NB4 (cell line): ENCODE results near the gene NDUFB3.

Experiments used
- DNase-seq: peaks from one replicate; pipeline ENCODE4 v3.0.0; 2010; ENCODE audit warnings: low read depth
- H3K4me3 ChIP-seq: one replicate; pipeline ENCODE4 v1.5.1; 2011; ENCODE audit warnings: mild to moderate bottlenecking, low read depth, low read length, moderate library complexity
- CTCF ChIP-seq: IDR thresholded peaks from one replicate; pipeline ENCODE4 v1.5.1; 2012; ENCODE audit warnings: low read depth, low read length
- MAX ChIP-seq: IDR thresholded peaks from 2 replicates; pipeline ENCODE4 v1.6.1; 2011; ENCODE audit warnings: low read depth, low read length
- MYC ChIP-seq: IDR thresholded peaks from 2 replicates; pipeline ENCODE4 v1.6.1; 2011; ENCODE audit warnings: low read depth, low read length
- POLR2A ChIP-seq: IDR thresholded peaks from 2 replicates; pipeline ENCODE4 v1.6.1; 2011; ENCODE audit warnings: mild to moderate bottlenecking; ENCODE audit not compliant: insufficient read length; ENCODE audit errors: extremely low read depth

The NDUFB3 gene

GRCh38 chr2:201100497-201100896 is 28.7 kb downstream of the NDUFB3 start:
- no peak for TF ChIP-seq CTCF
- no peak for TF ChIP-seq MYC
- no peak for TF ChIP-seq POLR2A
- TF ChIP-seq MAX = no peak
- DNase-seq = no peak
- no peak overlapping the region for H3K4me3 ChIP-seq

GRCh38 chr2:201105759-201106158 is 34.0 kb downstream of the NDUFB3 start:
- no peak for DNase-seq
- H3K4me3 ChIP-seq = no peak overlapping the region
- no peak for TF ChIP-seq MAX
- no peak for TF ChIP-seq POLR2A
- TF ChIP-seq MYC = no peak
- no peak for TF ChIP-seq CTCF

- no peak overlapping the region for H3K4me3 ChIP-seq
- no peak for DNase-seq
- TF ChIP-seq MYC (no peak), MAX (no peak), POLR2A (no peak), CTCF (no peak)
Measured at GRCh38 chr2:201107624-201108023, 35.8 kb downstream of the NDUFB3 start.

- no peak overlapping the region for H3K4me3 ChIP-seq
- TF ChIP-seq MAX = no peak
- TF ChIP-seq MYC = no peak
- TF ChIP-seq CTCF = no peak
- TF ChIP-seq POLR2A = no peak
- DNase-seq = no peak
Measured at GRCh38 chr2:201108341-201108740, 36.5 kb downstream of the NDUFB3 start.

- TF ChIP-seq POLR2A (no peak), MAX (no peak), MYC (no peak), CTCF (no peak)
- DNase-seq = no peak
- no peak overlapping the region for H3K4me3 ChIP-seq
Measured at GRCh38 chr2:201109186-201109585, 37.4 kb downstream of the NDUFB3 start.

GRCh38 chr2:201110615-201111014 is 38.8 kb downstream of the NDUFB3 start:
- no peak for DNase-seq
- no peak for TF ChIP-seq MYC
- no peak overlapping the region for H3K4me3 ChIP-seq
